ENCODE data around the gene DNAH17.
A peak's percentile ranks its signal among the peaks of the same experiment; 100 is the strongest.

Gene DNAH17

DNA sequence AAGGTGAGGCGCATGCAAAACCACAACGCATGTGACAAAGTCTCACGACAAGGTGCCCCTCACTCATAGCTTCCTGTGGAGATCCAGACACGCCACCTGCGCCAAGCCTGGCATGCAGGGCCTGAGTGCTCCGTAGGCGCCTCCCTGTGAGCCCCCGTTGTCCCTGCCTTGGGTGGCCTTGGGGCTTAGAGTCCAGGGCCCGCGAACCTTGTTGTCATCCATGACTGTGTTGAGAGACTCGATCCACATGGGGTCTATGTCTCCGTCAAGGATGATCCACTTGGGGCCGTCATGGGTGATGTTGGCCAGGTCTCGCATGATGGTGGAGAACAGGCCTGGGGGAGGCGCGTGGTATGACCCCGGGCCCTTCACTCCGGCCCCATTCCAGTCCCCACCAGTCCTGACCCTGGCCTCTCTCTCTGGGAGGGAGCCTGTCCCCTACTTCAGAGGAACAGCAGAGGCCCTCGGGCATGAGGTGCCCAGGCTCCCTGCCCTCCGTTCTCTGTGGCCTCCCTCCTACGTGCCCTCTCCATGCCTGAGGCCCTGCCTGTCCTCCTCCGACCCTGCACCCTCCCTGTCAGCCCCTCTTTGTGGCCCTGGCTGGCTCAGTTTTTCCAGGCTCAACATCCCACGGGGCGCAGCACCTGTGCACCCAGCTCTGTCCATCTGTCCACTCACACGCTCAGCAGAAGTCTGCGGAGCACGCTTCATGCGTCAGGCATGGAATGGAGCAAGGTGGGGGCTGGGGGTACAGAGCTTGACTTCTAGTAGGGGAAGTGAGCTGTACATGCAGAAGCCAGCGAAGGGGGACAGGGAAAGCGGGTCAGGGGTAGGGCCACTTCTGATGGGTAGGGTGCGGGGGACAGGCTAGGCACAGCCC, 85.7 kb downstream of the DNAH17 start:
- no peak for DNase-seq
- in situ Hi-C loops (cut with MboI; ENCODE audit: low pct_unique_long_range_greater_than_20kb, low sequenced_read_pairs): loop anchor here (25.0 kb wide), 1 partner anchor 221 kb away; no protein-coding TSS in a partner anchor

DNA sequence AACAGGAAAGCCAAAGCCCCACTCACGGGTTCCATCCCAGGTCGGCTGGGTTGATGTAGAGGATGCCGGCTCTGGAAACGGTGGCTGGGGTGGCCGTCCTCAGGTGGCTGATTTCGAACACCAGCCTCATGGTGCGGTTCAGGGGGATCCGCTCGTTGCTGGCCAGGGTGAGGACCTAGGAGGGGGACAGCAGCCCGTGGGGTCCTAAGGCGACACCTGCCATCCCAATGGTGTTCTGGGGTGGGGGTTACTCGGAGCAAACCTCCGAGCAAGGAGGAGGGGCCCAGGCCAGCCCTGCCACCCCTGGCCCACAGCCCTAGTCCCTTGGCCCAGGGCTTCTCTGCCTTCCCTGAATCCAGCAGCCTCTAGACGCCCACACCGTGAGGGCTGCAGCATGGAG, 86.5 kb downstream of the DNAH17 start:
- no peak for DNase-seq
- in situ Hi-C loops (cut with MboI; ENCODE audit: low pct_unique_long_range_greater_than_20kb, low sequenced_read_pairs): loop anchor here (25.0 kb wide), 1 partner anchor 222 kb away; no protein-coding TSS in a partner anchor

DNA sequence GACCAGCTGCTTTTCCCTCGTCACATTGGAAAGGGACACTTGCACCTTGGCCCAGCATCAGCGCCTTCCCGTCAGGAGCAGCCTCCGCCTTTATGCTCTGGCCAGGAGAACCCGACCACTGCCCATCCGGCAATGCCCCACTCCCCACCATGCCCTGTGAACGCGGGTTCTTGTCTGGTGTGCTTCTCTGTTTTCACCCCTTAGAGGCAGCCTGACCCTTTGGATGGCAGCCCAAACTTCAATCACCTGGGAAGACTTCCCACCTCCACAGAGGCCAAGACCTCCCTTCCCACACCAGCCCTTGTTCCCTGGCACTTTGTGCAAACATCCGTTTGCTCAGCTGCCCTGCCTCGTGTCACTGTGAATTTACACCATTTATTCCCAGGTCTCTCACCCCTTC, 87.0 kb downstream of the DNAH17 start:
- in situ Hi-C loops (cut with MboI; ENCODE audit: low pct_unique_long_range_greater_than_20kb, low sequenced_read_pairs): loop anchor here (25.0 kb wide), 1 partner anchor 222 kb away; no protein-coding TSS in a partner anchor
- no peak for DNase-seq

DNA sequence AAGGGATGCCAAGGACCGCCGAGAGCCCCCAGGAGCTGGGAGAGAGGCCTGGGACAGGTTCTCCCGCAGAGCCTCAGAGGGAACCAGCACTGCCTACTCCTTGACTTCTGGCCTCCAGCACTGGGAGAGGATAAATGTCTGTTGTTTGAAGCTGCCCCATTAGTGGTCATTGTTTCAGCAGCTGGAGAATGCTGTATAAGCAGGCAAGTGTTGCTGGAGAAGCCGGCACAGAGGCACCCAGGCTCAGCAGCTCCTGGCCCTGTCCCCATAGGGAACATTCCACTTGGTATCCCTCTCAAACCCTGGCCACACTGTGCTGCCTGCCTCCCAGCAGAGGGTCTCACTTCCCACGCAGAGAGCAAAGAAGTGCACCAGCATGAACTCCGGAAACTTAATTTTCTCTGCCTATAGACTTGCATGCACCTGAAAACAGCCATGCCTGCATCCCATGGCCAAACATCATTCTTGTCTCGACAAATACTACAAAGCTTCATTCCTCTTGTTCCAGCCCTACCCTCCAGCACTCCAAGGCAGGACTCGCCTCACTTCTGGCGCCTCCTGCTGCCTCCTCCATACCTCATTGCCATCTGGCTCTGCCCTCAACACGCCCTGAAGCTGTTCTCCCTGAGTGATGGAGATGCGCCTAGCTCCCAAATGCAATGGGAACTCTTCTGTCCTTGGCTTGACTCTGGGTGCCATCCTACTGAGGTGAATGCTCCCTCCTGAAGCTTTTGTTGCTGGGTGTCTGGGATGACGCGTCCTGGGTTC, 88.1 kb downstream of the DNAH17 start:
- in situ Hi-C loops (cut with MboI; ENCODE audit: low pct_unique_long_range_greater_than_20kb, low sequenced_read_pairs): loop anchor here (25.0 kb wide), 1 partner anchor 223 kb away; no protein-coding TSS in a partner anchor
- DNase-seq: no peak

DNA sequence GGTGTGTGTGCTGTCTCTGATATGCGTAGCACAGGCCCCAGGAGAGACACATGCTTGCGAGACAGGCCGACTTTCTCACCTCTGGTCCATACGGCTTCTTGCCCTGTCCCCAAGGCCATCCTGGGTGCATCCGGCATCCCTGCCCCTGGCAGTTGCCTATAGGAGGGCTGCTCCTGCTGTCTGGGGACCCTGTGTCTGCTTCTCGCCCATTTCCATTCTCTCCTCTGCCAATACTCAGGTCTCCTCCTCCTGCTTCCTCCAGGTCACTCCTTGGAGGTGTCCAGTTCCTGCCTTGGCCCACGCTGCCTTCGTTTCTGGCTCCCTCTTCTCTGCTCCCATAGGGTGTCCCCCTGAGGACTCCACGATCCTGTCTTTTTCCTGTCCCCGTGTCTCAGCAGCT, 89.0 kb downstream of the DNAH17 start:
- no peak for DNase-seq
- in situ Hi-C loops (cut with MboI; ENCODE audit: low pct_unique_long_range_greater_than_20kb, low sequenced_read_pairs): loop anchor here (25.0 kb wide), 1 partner anchor 224 kb away; no protein-coding TSS in a partner anchor

DNA sequence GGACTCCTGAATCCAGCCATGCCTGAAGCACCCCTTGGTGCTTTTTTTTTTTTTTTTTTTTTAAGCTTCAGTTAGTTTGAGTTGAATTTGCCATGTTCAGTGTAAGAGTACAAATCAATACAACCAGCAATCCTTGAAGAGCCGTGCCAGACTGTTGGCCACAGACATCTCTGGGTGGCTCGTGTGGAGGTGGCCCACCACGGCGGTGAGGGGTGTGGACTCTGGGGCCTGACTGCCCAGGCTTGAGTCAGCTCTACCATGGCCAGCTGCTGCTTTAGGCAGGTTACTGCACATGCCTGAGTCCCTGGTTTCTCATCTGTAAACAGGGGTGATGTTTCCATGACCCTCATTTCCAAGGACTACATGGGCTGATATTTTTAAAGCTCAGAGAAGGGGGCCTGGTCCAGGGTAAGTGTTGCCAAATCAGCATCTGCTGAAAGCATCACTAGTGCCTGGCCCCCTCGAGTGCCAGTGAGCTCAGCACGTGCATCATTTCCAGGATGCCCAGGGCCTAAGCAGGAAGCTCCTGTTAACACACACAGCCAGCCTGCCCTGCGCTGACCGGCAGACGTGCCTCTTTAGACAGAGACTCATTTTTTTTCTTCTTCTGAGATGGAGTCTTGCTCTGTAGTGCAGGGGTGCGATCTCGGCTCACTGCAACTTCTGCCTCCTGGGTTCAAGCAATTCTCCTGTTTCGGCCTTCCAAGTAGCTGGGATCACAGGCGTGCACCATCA, 90.1 kb downstream of the DNAH17 start:
- DNase-seq: no peak
- in situ Hi-C loops (cut with MboI; ENCODE audit: low pct_unique_long_range_greater_than_20kb, low sequenced_read_pairs): loop anchor here (25.0 kb wide), 1 partner anchor 225 kb away; no protein-coding TSS in a partner anchor

DNA sequence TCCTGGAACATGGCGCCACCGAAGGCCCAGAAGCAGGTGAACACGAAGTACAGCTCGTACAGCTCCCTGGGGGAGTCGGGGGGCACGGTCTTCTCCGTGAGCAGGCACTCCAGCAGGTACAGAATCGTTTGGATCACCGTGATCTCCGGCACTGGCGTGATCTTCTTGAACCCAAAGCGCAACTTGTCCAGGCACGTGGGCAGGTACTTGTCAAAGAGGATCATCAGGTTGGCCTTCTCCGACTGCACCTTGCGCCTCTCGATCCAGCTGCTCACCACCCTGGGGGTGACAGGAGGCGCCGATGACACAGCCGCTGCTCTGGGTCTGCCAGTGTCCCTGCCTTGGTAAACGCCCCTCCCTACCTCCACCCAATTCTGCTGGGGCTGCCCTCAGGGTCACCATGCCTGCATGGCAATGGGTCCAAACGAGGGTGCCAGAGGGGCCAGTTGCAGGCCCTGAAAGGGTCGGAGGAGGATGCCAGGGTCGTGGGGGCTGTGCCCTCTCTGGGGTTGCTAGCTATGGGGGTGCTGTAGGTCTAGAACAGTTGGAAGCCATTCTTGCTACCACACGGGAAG, 90.9 kb downstream of the DNAH17 start:
- in situ Hi-C loops (cut with MboI; ENCODE audit: low pct_unique_long_range_greater_than_20kb, low sequenced_read_pairs): loop anchor here (25.0 kb wide), 1 partner anchor 226 kb away; no protein-coding TSS in a partner anchor
- no peak for DNase-seq

DNA sequence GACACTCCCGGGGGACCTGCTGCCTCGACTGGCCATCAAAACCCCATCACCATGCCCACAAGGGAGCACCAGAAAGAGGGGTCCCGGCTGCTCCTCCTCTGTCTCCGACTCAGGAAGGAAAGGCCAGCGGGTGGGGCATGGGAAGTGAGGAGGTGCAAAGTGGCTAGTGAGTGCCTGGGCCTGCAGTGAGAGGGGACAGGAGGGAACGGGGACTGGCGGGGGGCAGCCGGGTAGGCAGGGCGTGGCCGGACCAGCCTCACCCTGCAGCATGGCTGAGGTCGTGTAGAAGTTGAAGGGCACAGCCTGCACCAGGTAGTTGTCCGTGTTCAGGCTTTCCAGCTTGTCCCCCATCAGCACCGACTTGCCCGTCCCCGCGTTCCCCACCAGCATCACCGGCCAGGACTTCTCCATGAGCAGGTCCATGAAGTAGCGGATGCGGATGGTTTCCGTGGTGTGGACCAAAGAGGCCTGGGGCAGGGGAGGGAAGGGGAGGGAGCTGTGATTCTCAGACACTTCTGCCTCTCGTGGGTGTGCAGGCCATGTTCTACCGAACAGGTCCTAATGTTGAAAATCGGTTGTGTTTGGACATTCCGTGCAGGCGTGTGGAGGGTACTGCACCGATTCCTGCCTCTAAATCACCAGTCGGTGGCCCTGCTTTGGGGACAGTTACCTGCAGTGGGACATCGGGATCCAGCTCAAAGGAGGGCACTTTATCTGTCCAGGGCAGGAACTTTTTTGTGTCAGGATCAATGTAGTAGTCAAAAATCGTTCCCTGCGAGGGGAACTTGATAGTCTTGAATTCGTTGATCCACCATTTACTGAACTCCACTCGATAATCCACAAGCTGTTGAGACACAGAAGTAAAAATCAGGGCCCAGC, 91.7 kb downstream of the DNAH17 start:
- in situ Hi-C loops (cut with MboI; ENCODE audit: low pct_unique_long_range_greater_than_20kb, low sequenced_read_pairs): loop anchor here (25.0 kb wide), 1 partner anchor 227 kb away; no protein-coding TSS in a partner anchor
- no peak for DNase-seq

DNA sequence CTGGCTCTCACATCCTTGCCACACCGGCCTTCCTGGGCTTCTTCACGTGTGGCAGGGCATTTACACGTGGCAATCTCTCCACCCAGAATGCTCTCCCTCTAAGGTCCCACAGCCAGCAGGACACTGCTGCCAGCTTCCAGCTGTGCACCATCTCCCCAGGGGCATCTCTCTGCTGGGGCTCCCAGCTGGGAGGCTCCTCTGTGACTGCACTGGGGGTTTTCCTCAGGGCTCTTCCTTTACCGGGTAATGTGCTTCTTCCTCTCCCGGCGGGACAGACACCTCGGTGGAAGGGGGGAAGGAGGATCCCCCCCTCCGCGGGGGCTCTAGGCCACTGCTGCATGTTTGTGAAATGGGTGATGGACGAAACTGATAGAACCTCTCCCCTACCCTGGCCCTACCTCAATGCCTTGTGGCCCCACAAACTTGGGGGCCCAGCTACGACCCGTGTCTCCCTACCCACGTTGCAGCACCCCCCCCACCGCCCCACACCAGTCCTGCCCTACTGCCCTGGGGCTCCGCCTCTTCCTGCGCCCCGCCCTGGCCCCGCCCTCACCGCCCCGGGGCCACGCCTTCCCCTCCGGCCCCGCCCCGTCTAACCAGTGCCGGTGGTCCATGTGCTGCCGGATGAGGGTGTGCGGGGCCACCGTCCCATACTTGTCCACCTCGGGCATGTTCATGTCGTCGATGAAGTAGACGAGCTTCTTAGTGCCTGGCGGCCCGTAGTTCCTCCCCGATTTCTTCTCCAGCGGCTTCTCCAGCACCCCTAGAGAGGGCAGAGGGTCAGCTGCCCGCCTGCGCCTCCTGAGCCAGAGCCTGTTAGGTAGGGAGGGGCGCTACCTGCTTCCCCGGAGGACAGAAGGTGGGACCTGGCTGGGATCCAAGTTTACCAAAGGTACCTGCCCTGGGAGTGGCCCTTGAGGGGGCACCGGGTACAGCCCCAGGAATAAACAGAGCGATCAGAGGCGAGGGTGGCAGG, 92.6 kb downstream of the DNAH17 start:
- in situ Hi-C loops (cut with MboI; ENCODE audit: low pct_unique_long_range_greater_than_20kb, low sequenced_read_pairs): loop anchor here (25.0 kb wide), 1 partner anchor 228 kb away; no protein-coding TSS in a partner anchor
- DNase-seq: peak; percentile 36

DNA sequence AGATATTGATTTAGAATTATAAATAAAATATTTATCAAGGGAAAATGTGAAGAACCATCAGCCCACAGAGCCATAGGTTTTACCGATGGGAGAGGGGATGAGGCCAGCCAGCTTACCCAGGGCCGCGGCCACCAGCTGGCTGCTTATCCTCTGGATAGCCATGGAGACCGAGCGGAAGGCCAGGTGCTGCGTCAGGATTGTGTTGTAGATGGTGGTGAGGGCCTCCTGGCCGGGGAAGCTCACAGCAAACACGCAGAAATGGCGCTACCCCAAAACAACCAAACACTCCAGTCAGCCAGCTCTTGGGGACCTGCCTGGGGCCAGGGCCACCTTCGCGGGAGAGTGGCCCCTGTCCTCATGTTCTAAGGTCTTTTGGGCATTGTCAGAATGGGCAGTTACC, 97.8 kb downstream of the DNAH17 start:
- in situ Hi-C loops (cut with MboI; ENCODE audit: low pct_unique_long_range_greater_than_20kb, low sequenced_read_pairs): loop anchor here (25.0 kb wide), 1 partner anchor 233 kb away; no protein-coding TSS in a partner anchor
- no peak for DNase-seq

DNA sequence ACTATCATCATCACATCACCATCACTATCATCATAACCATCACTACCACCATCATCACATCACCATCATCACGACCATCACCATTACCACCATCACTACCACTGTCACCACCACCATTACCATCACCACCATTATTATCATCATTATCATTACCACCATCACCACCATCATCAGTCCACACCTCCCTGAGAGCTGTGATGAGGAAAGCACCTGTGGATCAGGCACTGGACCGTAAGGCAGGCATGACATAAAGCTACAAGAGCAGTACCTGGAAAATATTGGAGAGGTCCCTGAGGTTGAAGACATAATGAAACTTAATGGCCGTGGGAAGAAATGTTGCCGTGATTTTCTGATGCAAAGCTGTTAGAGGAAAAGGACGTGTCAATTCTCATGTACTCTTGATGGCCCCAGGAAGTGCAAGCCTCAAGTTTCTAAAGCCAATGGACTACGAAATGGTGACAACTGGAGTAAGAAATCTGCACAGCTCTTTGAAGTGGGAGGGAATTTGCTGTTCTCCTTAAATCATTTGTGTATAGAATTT, 98.4 kb downstream of the DNAH17 start:
- no peak for DNase-seq
- in situ Hi-C loops (cut with MboI; ENCODE audit: low pct_unique_long_range_greater_than_20kb, low sequenced_read_pairs): loop anchor here (25.0 kb wide), 1 partner anchor 233 kb away; no protein-coding TSS in a partner anchor

DNA sequence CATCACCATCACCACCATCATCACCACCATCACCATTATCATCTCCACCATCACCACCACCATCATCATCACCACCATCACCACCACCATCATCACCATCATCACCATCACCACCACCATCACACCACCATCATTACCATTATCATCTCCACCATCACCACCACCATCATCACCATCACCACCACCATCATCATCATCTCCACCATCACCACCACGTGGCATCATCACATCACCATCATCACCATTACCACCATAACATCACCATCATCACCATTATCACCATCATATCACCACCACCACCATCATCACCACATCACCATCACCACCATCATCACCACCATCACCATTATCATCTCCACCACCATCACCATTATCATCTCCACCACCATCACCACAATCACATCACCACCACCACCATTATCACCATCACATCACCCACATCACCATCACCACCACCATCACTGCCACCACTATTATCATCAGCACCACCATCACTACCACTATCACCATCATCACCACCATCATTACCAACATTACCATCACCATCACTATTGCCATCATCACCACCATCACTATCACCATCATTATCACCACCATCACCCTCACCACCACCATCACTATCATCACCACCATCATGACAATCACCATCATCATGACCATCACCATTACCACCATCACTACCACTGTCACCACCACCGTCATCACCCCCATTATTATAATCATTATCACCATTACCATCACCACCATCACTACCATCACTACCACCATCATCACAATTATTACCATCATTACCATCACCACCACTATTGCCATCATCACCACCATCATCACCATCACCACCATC, 99.1 kb downstream of the DNAH17 start:
- in situ Hi-C loops (cut with MboI; ENCODE audit: low pct_unique_long_range_greater_than_20kb, low sequenced_read_pairs): loop anchor here (25.0 kb wide), 1 partner anchor 234 kb away; no protein-coding TSS in a partner anchor
- no peak for DNase-seq

DNA sequence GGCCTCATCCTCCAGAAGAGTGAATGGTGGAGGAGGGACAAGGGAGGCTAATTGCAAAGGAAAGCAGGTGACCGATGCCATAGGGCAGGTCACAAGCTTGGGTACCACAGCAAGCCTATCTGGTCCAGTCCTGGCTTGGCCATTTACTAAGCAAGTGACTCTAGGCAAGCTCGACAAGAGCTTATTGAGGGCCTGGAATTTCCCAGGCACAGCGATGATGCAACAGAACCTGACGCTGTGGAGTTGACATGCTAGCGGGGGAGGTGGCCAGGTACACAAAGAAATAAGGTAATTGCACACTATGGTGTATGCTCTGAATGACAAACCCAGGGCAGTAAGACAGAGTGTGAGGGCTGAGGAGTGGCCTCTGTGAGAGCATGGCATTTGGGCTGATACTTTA, 100.2 kb downstream of the DNAH17 start:
- no peak for DNase-seq

DNA sequence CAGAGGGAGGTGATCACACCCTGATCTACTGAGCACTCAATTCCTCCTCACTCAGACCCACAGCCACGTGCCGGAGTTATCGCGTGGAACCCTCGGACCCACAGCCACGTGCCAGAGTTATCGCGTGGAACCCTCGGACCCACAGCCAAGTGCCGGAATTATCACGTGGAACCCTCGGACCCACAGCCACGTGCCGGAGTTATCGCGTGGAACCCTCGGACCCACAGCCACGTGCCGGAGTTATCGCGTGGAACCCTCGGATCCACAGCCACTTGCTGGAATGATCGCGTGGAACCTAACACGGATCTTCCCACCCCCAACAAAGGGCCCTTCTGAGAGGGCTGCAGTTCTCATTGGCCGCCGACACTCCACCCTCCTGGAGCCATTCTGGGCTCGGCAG, 101.0 kb downstream of the DNAH17 start:
- in situ Hi-C loops (cut with MboI; ENCODE audit: low pct_unique_long_range_greater_than_20kb, low sequenced_read_pairs): loop anchor here (25.0 kb wide), 1 partner anchor 236 kb away; no protein-coding TSS in a partner anchor
- DNase-seq: no peak

More for the DNA sequence above, 100.2 kb downstream of the DNAH17 start:
- in situ Hi-C loops (cut with MboI; ENCODE audit: low pct_unique_long_range_greater_than_20kb, low sequenced_read_pairs): loop anchor here (25.0 kb wide), 1 partner anchor 235 kb away; no protein-coding TSS in a partner anchor

DNA sequence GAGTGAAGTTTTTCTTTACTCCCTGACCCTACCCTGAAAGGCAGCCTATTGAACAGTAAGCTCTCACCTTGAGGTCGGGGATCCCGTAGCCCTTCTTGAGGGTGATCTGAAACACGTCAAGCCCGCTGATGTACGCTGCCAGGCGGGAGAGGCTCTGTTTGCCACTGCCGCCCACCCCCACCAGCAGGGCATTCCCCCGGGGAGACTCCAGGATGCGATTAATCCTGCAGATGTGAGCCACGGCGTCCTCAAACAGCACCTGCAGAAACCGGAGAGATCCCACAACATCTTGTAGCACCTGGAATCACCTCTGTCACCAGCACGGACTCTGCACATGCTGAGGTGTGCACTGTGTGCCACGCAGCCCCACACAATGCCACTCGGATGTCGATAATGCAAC, 102.0 kb downstream of the DNAH17 start:
- no peak for DNase-seq
- in situ Hi-C loops (cut with MboI; ENCODE audit: low pct_unique_long_range_greater_than_20kb, low sequenced_read_pairs): loop anchor here (25.0 kb wide), 1 partner anchor 237 kb away; no protein-coding TSS in a partner anchor
